ENCODE measurements around the gene MGAT2. TPM values are rescaled to one million over a fixed set of nuclear protein-coding genes. Genes with fewer than 3 reads are reported as not detected.
"Not testable (repeated sequence)": the region's sequence is repeated elsewhere in the genome, so short reads cannot be mapped to it uniquely, and the experiment has no call there.

MGAT2 gene
- 57.0 and 57.9 TPM in 2 replicates for total RNA-seq

DNA sequence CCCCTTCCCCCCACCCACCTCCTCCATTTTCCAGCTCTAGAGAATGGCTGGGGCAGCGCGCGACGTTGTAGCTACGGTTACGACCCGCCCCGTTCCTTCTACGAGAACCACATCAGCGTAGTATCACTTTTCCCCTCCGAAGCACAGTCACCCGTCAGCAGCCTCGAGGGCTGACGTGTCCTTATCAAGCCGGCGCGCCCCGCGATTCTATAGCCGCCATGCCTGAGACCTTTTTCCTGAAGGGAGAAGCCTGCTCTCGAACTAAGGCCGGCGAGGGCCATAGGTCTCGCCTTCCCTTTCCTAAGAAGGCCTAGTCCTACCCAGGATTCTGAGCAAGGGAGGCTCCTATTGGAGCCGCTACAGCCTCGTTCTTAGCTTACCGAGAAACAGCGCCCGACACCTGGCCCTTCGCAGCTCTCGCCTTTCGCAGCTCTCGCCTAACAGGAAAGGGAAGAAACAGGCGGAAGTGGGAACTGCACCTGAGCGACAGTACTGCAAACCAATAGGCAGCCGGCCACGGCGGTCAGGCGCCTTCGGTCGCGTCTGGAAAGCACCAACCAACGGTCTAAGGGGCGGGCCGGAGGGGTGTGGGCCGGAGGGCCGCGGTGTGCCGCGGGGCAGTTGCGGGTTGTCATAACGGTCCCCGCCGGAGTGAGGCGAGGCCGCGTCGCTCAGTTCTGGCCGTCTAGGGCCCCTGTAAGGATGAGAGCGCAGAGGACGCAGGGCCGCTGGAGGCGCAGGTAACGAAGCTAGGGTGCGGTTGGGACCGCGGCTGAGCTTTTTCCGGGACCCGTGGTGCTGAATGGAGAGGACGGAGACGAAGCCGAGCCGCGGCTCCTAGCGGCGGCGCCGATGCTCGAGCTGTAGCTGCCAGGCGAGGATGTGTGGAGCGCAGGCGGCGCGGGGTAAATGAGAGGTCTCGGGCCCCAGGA is at the start of gene MGAT2, which contains the start of gene RPL36AL:
Gene MGAT2, plus strand, starts transcription at position 618 of the 932 bp plus-strand sequence. CDS start 470 bp downstream, outside the sequence.
Gene RPL36AL, minus strand, starts transcription at position 445 of the 932 bp plus-strand sequence. CDS start 1,522 bp downstream, outside the sequence.
- Mint-ChIP-seq H3K4me3 (ENCODE audit: low read depth) (peak within 1 kb of the TSS; percentile 91), H3K4me1 (ENCODE audit: low read depth) (peaks cover 44% of the 10 kb centered on the region), H3K27me3 (ENCODE audit: low read depth) (no peaks in the 10 kb centered on the region), H3K9me3 (no peaks in the 10 kb centered on the region), H3K27ac (peak within 1 kb of the TSS; percentile 94), H3K36me3 (ENCODE audit: low read depth) (peaks cover 81% of the 10 kb centered on the region)
- intact Hi-C loops (cut with micrococcal nuclease): loop anchor here (1.0 to 10.0 kb wide), 8 partner anchors 14 to 904 kb away; partner anchors contain the start of genes LRR1, RPS29, SOS2 and VCPKMT
- peak; percentile 96 for DNase-seq (ENCODE audit: low spot score)

DNA sequence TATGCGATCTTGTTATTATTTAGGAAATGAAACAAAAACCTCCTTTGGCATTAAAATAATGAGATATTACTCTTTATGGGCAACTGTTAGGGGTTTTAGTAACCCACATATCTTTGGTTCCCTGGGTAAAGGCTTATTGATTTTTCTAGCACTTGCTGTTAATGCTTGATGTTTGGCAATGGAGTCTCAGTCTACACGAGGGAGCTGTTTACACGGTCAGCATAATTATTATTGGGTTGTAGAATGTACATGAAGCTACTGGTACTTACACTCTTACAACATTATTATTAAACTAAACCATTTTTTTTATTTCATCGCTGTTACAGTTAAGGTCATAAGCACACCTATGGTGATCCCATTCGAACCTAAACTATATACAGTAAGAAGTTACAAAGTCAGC is 46.6 kb upstream of the MGAT2 start:
- peaks cover 66% of the 10 kb centered on the region for H3K36me3 Mint-ChIP-seq (ENCODE audit: low read depth)
- peaks cover 3% of the 10 kb centered on the region for H3K9me3 Mint-ChIP-seq
- no peak for DNase-seq (ENCODE audit: low spot score)
- H3K27me3 Mint-ChIP-seq (ENCODE audit: low read depth): no peaks in the 10 kb centered on the region
- no peak overlapping the region for H3K4me3 Mint-ChIP-seq (ENCODE audit: low read depth)
- intact Hi-C loops (cut with micrococcal nuclease): no loop called here
- H3K27ac Mint-ChIP-seq: no peak overlapping the region
- H3K4me1 Mint-ChIP-seq (ENCODE audit: low read depth): peaks cover 14% of the 10 kb centered on the region

DNA sequence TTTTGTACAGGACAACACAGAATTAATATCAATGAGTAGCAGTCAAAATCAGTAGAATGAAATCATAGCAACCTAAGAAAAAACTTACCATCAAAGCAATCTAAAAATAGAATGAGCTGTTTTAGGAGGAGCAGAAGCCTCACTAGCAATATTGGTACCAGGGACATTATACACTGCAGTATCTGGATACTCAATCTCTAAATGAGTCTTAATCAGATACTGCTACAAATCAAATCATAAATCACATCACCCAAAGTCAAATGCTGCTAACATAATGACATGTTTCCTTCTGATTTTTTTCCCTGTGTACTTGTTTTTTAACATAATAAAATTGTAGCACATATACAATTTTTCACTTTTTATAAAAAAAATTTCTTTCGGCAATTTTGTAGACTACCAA is 42.5 kb upstream of the MGAT2 start:
- H3K4me1 Mint-ChIP-seq (ENCODE audit: low read depth): peaks cover 44% of the 10 kb centered on the region
- peak overlapping the region; percentile 48 for H3K27ac Mint-ChIP-seq
- DNase-seq (ENCODE audit: low spot score): no peak
- H3K4me3 Mint-ChIP-seq (ENCODE audit: low read depth): no peak overlapping the region
- H3K9me3 Mint-ChIP-seq: no peaks in the 10 kb centered on the region
- H3K36me3 Mint-ChIP-seq (ENCODE audit: low read depth): peaks cover 80% of the 10 kb centered on the region
- H3K27me3 Mint-ChIP-seq (ENCODE audit: low read depth): no peaks in the 10 kb centered on the region
- intact Hi-C loops (cut with micrococcal nuclease): no loop called here

DNA sequence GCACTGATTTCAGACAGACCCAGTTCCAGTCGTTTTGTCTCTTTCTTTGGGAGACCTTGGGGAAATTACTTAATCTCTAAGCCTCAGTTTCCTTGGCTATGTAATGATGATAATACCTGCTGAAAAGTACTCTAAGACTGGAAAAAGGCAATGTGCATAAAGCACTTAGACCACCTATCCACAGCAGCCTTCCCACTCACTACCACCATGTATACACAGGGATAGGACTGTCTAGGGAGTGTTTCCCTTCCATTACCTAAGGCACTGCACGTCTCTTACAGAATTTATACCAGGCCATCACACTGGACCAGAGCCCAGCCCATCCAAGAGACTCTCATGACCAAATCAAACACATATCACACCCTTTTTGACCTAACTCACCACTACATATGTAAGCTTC is 40.8 kb upstream of the MGAT2 start:
- Mint-ChIP-seq H3K27ac (peak overlapping the region; percentile 35), H3K4me3 (ENCODE audit: low read depth) (no peak overlapping the region), H3K9me3 (no peaks in the 10 kb centered on the region), H3K4me1 (ENCODE audit: low read depth) (peaks cover 52% of the 10 kb centered on the region), H3K36me3 (ENCODE audit: low read depth) (peaks cover 80% of the 10 kb centered on the region), H3K27me3 (ENCODE audit: low read depth) (no peaks in the 10 kb centered on the region)
- DNase-seq (ENCODE audit: low spot score): no peak
- intact Hi-C loops (cut with micrococcal nuclease): no loop called here

DNA sequence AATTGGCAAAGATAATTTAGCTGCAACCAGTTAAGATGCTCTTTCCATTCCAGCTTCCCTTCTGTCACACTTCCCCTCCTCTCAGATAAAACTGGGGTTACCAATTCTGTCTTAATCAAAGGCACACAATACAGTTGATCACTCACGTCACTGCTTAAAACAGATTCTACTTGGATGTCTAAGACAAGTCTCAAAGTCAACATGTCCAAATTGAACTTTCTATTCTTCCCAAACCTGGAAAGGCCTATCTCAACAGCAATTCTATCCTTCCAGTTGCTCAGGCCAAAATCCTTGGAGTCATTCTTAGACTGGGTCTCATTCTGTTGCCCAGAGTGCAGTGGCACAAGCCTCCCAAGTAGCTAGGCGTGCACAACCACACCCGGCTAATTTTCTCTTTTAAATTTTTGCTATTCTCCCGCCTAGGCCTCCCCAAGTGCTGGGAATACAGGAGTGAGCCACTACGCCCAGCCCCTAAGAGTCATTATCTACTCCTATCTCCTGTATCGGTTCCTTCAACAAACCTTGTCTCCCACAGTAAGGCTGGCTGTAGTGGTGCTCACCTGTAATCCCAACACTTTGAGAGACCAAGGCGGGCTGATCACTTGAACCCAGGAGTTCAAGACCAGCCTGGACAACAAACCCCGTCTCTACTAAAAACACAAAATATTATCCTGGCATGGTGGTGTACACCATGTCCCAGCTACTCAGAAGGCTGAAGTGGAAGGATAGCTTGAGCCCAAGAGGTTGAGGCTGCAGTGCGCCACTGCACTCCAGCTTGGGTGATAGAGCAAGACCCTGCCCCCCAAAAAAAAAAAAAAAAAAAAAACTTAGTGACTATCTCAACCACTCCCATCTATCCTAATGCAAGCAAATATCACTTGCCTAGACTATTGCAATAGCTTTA is 39.1 kb upstream of the MGAT2 start:
- no peak overlapping the region for H3K4me3 Mint-ChIP-seq (ENCODE audit: low read depth)
- peaks cover 87% of the 10 kb centered on the region for H3K36me3 Mint-ChIP-seq (ENCODE audit: low read depth)
- intact Hi-C loops (cut with micrococcal nuclease): no loop called here
- peak overlapping the region; percentile 50 for H3K27ac Mint-ChIP-seq
- H3K27me3 Mint-ChIP-seq (ENCODE audit: low read depth): no peaks in the 10 kb centered on the region
- no peaks in the 10 kb centered on the region for H3K9me3 Mint-ChIP-seq
- no peak for DNase-seq (ENCODE audit: low spot score)
- H3K4me1 Mint-ChIP-seq (ENCODE audit: low read depth): peaks cover 47% of the 10 kb centered on the region

- no peaks in the 10 kb centered on the region for H3K27me3 Mint-ChIP-seq (ENCODE audit: low read depth)
- intact Hi-C loops (cut with micrococcal nuclease): no loop called here
- H3K36me3 Mint-ChIP-seq (ENCODE audit: low read depth): peaks cover 80% of the 10 kb centered on the region
- H3K4me1 Mint-ChIP-seq (ENCODE audit: low read depth): peaks cover 51% of the 10 kb centered on the region
- no peak overlapping the region for H3K4me3 Mint-ChIP-seq (ENCODE audit: low read depth)
- H3K27ac Mint-ChIP-seq: peak overlapping the region; percentile 48
- H3K9me3 Mint-ChIP-seq: no peaks in the 10 kb centered on the region
- DNase-seq (ENCODE audit: low spot score): no peak
Observed at GRCh38 chr14:49582113-49582977, 38.3 kb upstream of the MGAT2 start.

- Mint-ChIP-seq H3K27ac (peak overlapping the region; percentile 73), H3K36me3 (ENCODE audit: low read depth) (peaks cover 71% of the 10 kb centered on the region), H3K4me3 (ENCODE audit: low read depth) (peak overlapping the region; percentile 92), H3K9me3 (no peaks in the 10 kb centered on the region), H3K4me1 (ENCODE audit: low read depth) (peaks cover 46% of the 10 kb centered on the region), H3K27me3 (ENCODE audit: low read depth) (no peaks in the 10 kb centered on the region)
- intact Hi-C loops (cut with micrococcal nuclease): no loop called here
- no peak for DNase-seq (ENCODE audit: low spot score)
Observed at GRCh38 chr14:49583629-49584028, 37.0 kb upstream of the MGAT2 start.

DNA sequence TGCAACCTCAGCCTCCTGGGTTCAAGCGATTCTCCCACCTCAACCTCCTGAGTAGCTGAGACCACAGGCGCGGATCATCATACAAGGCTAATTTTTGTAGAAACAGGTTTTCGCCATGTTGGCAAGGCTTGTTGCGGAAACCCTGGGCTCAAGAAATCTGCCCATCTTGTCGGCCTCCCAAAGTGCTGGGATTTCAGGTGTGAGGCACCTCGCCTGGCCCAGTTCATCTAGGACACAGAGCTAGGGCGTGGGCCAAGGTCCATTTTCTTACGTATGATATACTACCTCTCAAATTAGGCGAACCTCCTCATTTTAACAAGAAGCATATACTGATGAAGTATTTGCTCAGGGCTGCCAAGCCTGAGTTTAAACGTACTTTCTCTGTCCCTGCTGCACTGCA is 36.5 kb upstream of the MGAT2 start:
- H3K27ac Mint-ChIP-seq: peak overlapping the region; percentile 73

GRCh38 chr14:49584981-49585640 is 35.5 kb upstream of the MGAT2 start:
- not testable (repeated sequence) for H3K27me3 Mint-ChIP-seq (ENCODE audit: low read depth); H3K9me3 Mint-ChIP-seq; DNase-seq (ENCODE audit: low spot score)
- H3K27ac Mint-ChIP-seq: peak overlapping the region; percentile 98
- H3K36me3 Mint-ChIP-seq (ENCODE audit: low read depth): peaks cover 58% of the 10 kb centered on the region
- intact Hi-C loops (cut with micrococcal nuclease): loop anchor here (5.0 kb wide), 3 partner anchors 107 to 647 kb away; partner anchors contain the start of genes KLHDC1 and SOS2
- peaks cover 36% of the 10 kb centered on the region for H3K4me1 Mint-ChIP-seq (ENCODE audit: low read depth)
- peak overlapping the region; percentile 92 for H3K4me3 Mint-ChIP-seq (ENCODE audit: low read depth)

More for the DNA sequence above, 36.5 kb upstream of the MGAT2 start:
- Mint-ChIP-seq H3K27me3 (ENCODE audit: low read depth) (no peaks in the 10 kb centered on the region), H3K36me3 (ENCODE audit: low read depth) (peaks cover 67% of the 10 kb centered on the region), H3K9me3 (no peaks in the 10 kb centered on the region), H3K4me3 (ENCODE audit: low read depth) (peak overlapping the region; percentile 92), H3K4me1 (ENCODE audit: low read depth) (peaks cover 46% of the 10 kb centered on the region)
- intact Hi-C loops (cut with micrococcal nuclease): no loop called here
- no peak for DNase-seq (ENCODE audit: low spot score)

GRCh38 chr14:49585803-49586672 is 34.6 kb upstream of the MGAT2 start, which contains the start of gene RPS29:
RPS29 (minus strand) TSS chr14:49586380; CDS start chr14:49586346, 34 bp downstream.
- H3K27ac Mint-ChIP-seq: peak within 1 kb of the TSS; percentile 98
- H3K4me1 Mint-ChIP-seq (ENCODE audit: low read depth): peaks cover 33% of the 10 kb centered on the region
- peaks cover 52% of the 10 kb centered on the region for H3K36me3 Mint-ChIP-seq (ENCODE audit: low read depth)
- H3K27me3 Mint-ChIP-seq (ENCODE audit: low read depth): no peaks in the 10 kb centered on the region
- peak; percentile 99 for DNase-seq (ENCODE audit: low spot score)
- intact Hi-C loops (cut with micrococcal nuclease): loop anchor here (1.0 to 5.0 kb wide), 7 partner anchors 12 to 646 kb away; partner anchors contain the start of genes KLHDC1, KLHDC2, LRR1 and MGAT2
- H3K4me3 Mint-ChIP-seq (ENCODE audit: low read depth): peak within 1 kb of the TSS; percentile 92
- no peaks in the 10 kb centered on the region for H3K9me3 Mint-ChIP-seq

All from activated T-helper 2 cell treated with anti-CD3 and anti-CD28 coated beads, Interferon-gamma antibody, Interleukin-2, Interleukin-4, amounts not matched to agents 10 μg/mL and 5 μg/mL and 100 μg/mL, durations not matched to agents 14 hours and 24 hours and 36 hours (primary cell).